Prostate gland (tissue), 2 donors: ENCODE measurements around the gene RGS13. TPM values are rescaled to one million over a fixed set of nuclear protein-coding genes. Genes with fewer than 3 reads are reported as not detected.

Experiments used
- DNase-seq: peaks from one replicate; pipeline ENCODE4 v3.0.0-alpha.2; 2019; ENCODE audit warnings: low spot score
- H3K27ac ChIP-seq, 2 donors: fragments of 200-600 bp; sonication (generic); 2 replicates each; pipeline ENCODE4 v1.5.1; 2017 to 2019
- H3K27me3 ChIP-seq: fragments of 200-600 bp; sonication (generic); replicated peaks from 2 replicates; pipeline ENCODE4 v1.5.1; 2019; ENCODE audit not compliant: insufficient read depth
- H3K36me3 ChIP-seq, 2 donors: fragments of 200-600 bp; sonication (generic); 1 replicate in 1 of 2; 2 replicates in 1 of 2; pipeline versions ENCODE4 v1.5.1 to v1.8.1; 2017 to 2019
- H3K4me1 ChIP-seq: fragments of 200-600 bp; sonication (generic); replicated peaks from 2 replicates; pipeline ENCODE4 v1.5.1; 2019
- H3K4me3 ChIP-seq, 2 donors: fragments of 200-600 bp; sonication (generic); 2 replicates each; pipeline ENCODE4 v1.5.1; 2017 to 2019
- H3K9me3 ChIP-seq: fragments of 200-600 bp; sonication (generic); 2 replicates; pipeline ENCODE4 v1.5.1; 2017
- POLR2A ChIP-seq: fragments of 450-650 bp; IDR thresholded peaks from one replicate; pipeline ENCODE4 v1.6.1; 2016; ENCODE audit warnings: antibody characterized with exemption, mild to moderate bottlenecking
- POLR2AphosphoS5 ChIP-seq: sonication (generic); formaldehyde crosslinking; IDR thresholded peaks from one replicate; pipeline ENCODE4 v1.6.1; 2017; ENCODE audit warnings: antibody characterized with exemption
- WGBS: methylation state at CpG from one replicate; pipeline ENCODE4 v1.1.5; 2018; 5-methylcytosine and 5-hydroxymethylcytosine counted together
- intact Hi-C: fragments of 100-400 bp; cut with DNase I; formaldehyde crosslinking; loops from one replicate; pipeline ENCODE4 v1.14.2; 2022
- total RNA-seq, 2 donors: library from RNA; depleted of rRNA; stranded (reverse); fragments of >200 nt; gene quantifications; one replicate each; pipeline ENCODE4 v1.1.0, GENCODE V29; 2016
- TF ChIP-seq, protein P1 (sequence below), 4 experiments: fragments of 200-600 bp in 2 of 4; fragments of 450-650 bp in 2 of 4; sonication (generic) in 2 of 4; IDR thresholded peaks; 1 replicate in 3 of 4; 2 replicates in 1 of 4; pipeline ENCODE4 v1.5.1; 2016 to 2019; ENCODE audit warnings: antibody characterized with exemption in 4 of 4, mild to moderate bottlenecking in 2 of 4, moderate library complexity in 2 of 4

The RGS13 gene
- total RNA-seq, 2 donors from 2014 or later: not detected

DNA sequence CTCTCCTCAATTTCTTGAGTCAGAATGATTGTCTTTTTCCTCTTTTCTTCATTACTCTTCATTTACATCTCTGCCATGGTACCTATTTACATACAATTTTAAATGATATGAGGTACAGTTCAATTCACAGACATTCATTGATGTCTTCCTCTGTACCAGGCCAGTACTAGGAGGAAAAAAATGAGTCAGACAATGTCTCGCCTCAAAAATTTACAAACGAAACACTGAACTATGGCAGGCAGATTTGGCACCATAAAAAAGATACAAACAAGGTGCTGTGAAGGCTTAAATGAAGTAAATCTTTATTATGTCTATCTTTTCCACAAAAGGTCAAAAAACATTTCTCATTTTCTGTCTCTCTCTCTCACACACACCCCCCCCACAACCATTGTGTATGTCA is 71.0 kb downstream of the RGS13 start:
- no peaks in the 10 kb centered on the region for H3K4me1 ChIP-seq
- no peak for DNase-seq
- no peak overlapping the region for H3K27ac ChIP-seq
- H3K4me3 ChIP-seq: no peak overlapping the region
- intact Hi-C loops: no loop called here
- WGBS: 49% methylated on average over 2 of the region's 2 CpGs
- H3K27me3 ChIP-seq: no peaks in the 10 kb centered on the region
- TF ChIP-seq POLR2A: no peak
- TF ChIP-seq, protein P1, sequence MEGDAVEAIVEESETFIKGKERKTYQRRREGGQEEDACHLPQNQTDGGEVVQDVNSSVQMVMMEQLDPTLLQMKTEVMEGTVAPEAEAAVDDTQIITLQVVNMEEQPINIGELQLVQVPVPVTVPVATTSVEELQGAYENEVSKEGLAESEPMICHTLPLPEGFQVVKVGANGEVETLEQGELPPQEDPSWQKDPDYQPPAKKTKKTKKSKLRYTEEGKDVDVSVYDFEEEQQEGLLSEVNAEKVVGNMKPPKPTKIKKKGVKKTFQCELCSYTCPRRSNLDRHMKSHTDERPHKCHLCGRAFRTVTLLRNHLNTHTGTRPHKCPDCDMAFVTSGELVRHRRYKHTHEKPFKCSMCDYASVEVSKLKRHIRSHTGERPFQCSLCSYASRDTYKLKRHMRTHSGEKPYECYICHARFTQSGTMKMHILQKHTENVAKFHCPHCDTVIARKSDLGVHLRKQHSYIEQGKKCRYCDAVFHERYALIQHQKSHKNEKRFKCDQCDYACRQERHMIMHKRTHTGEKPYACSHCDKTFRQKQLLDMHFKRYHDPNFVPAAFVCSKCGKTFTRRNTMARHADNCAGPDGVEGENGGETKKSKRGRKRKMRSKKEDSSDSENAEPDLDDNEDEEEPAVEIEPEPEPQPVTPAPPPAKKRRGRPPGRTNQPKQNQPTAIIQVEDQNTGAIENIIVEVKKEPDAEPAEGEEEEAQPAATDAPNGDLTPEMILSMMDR (IDR thresholded peaks at IDR 0.05): no peak
- no peak for TF ChIP-seq POLR2AphosphoS5
- H3K36me3 ChIP-seq: no peaks in the 10 kb centered on the region
- no peaks in the 10 kb centered on the region for H3K9me3 ChIP-seq

DNA sequence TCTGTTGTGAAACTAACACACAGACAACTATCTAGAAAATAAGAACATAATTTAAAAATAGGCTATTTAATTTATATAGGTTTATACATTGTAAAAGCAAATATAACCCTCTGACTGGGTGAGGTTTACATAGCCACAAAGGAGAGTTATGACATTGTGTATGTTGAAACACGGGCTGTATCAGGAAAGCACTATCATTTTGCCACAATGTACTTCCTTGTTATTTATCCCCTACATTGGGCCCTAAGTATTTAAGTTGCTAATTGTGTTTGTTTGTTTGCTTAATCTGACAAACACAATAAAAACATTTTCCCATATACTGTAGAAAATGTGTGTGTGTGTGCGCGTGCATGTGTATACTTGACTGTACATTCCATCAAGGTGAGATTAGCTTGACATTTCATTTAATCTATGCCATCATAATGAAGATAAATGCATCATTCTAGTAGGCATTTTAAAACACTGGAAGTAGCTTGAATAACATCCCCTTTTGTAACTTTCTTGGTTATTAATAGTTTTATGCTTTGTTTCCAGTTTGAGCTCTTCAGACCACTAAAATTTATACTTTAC is 72.1 kb downstream of the RGS13 start:
- intact Hi-C loops: no loop called here
- no peaks in the 10 kb centered on the region for H3K9me3 ChIP-seq
- DNase-seq: no peak
- H3K4me1 ChIP-seq: no peaks in the 10 kb centered on the region
- H3K27me3 ChIP-seq: no peaks in the 10 kb centered on the region
- no peak overlapping the region for H3K27ac ChIP-seq
- whole genome bisulfite sequencing: 79% methylated on average over 3 of the region's 3 CpGs
- no peaks in the 10 kb centered on the region for H3K36me3 ChIP-seq
- TF ChIP-seq POLR2AphosphoS5 (no peak), POLR2A (no peak)
- TF ChIP-seq, protein P1 (IDR thresholded peaks at IDR 0.05): no peak
- H3K4me3 ChIP-seq: no peak overlapping the region

DNA sequence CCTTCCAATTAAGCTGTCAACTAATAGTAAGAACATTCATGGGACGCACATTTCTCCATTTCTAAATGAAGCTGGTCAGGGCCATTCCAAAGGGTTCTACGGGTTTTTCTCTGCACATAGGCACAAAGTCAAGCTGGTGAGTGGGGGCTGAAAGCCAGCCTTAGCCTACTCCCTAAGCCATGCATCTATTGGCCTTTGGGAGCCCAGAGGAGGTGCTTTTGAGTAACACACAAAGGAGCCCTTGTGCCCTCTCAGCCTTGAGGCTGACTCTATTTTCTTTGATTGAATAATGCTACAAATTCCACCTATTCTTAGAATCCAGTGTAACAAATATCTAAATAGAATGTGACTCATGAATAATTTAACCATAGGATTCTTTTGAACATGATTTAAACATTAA is 73.6 kb downstream of the RGS13 start:
- DNase-seq: no peak
- intact Hi-C loops: no loop called here
- Histone ChIP-seq H3K27ac (no peak overlapping the region), H3K4me1 (no peaks in the 10 kb centered on the region), H3K27me3 (no peaks in the 10 kb centered on the region), H3K9me3 (no peaks in the 10 kb centered on the region), H3K4me3 (no peak overlapping the region), H3K36me3 (no peaks in the 10 kb centered on the region)
- 71% methylated on average over 2 of the region's 2 CpGs for WGBS
- TF ChIP-seq, protein P1 (IDR thresholded peaks at IDR 0.05): no peak

Other genes starting within 250 kb of the RGS13 start
- 10 to 100 TPM; 43.0 to 57.3 TPM for gene RGS1, start 60.4 kb upstream of the RGS13 start, total RNA-seq
- gene RGS2, start 172.9 kb downstream of the RGS13 start, total RNA-seq: 100 to 1,000 TPM in 1 of 2 donors, 10 to 100 TPM in 1; 70.2 to 129 TPM